HG03432 (cell line): ENCODE results near the gene CCDC8.
"Not testable (repeated sequence)": the region's sequence is repeated elsewhere in the genome, so short reads cannot be mapped to it uniquely, and the experiment has no call there.

ENCODE experiments used
- ATAC-seq: cut with Tn5 transposase; IDR thresholded peaks from one replicate; pipeline ENCODE4 v1.9.1; 2021; ENCODE audit warnings: mild to moderate bottlenecking, moderate library complexity; ENCODE audit not compliant: unreplicated experiment

Gene CCDC8

GRCh38 chr19:46413262-46414031 lies at the start of gene CCDC8:
Gene CCDC8, minus strand, starts transcription at chr19:46413564. Its CDS starts 754 bp downstream, at chr19:46412810.
- no peak for ATAC-seq

GRCh38 chr19:46461537-46461936 lies 48.2 kb upstream of the CCDC8 start:
- no peak for ATAC-seq

- no peak for ATAC-seq
Observed at GRCh38 chr19:46460981-46461380, 47.6 kb upstream of the CCDC8 start.

- ATAC-seq = no peak
Observed at GRCh38 chr19:46460055-46460454, 46.7 kb upstream of the CCDC8 start.

- no peak for ATAC-seq
Observed at GRCh38 chr19:46456930-46457329, 43.6 kb upstream of the CCDC8 start.

GRCh38 chr19:46454244-46454643 lies 40.9 kb upstream of the CCDC8 start:
- no peak for ATAC-seq

- no peak for ATAC-seq
Observed at GRCh38 chr19:46453661-46454060, 40.3 kb upstream of the CCDC8 start.

GRCh38 chr19:46452186-46452585 lies 38.8 kb upstream of the CCDC8 start:
- no peak for ATAC-seq

GRCh38 chr19:46451352-46451751 lies 38.0 kb upstream of the CCDC8 start:
- no peak for ATAC-seq

- no peak for ATAC-seq
Observed at GRCh38 chr19:46450737-46451136, 37.4 kb upstream of the CCDC8 start.

GRCh38 chr19:46449228-46449627 lies 35.9 kb upstream of the CCDC8 start:
- ATAC-seq = no peak

GRCh38 chr19:46448601-46449000 lies 35.2 kb upstream of the CCDC8 start:
- ATAC-seq = no peak

- ATAC-seq = no peak
Observed at GRCh38 chr19:46447824-46448223, 34.5 kb upstream of the CCDC8 start.

GRCh38 chr19:46447006-46447405 lies 33.6 kb upstream of the CCDC8 start:
- ATAC-seq = no peak

GRCh38 chr19:46446021-46446420 lies 32.7 kb upstream of the CCDC8 start:
- ATAC-seq = no peak

- no peak for ATAC-seq
Observed at GRCh38 chr19:46442808-46443450, 29.6 kb upstream of the CCDC8 start.

GRCh38 chr19:46441866-46442265 lies 28.5 kb upstream of the CCDC8 start:
- no peak for ATAC-seq

GRCh38 chr19:46435689-46436088 lies 22.3 kb upstream of the CCDC8 start:
- ATAC-seq = not testable (repeated sequence)

GRCh38 chr19:46435009-46435408 lies 21.6 kb upstream of the CCDC8 start:
- ATAC-seq = no peak

GRCh38 chr19:46433470-46433869 lies 20.1 kb upstream of the CCDC8 start:
- not testable (repeated sequence) for ATAC-seq

GRCh38 chr19:46431824-46432223 lies 18.5 kb upstream of the CCDC8 start:
- no peak for ATAC-seq

- no peak for ATAC-seq
Observed at GRCh38 chr19:46429999-46430398, 16.6 kb upstream of the CCDC8 start.
